ENCODE results near the gene PDZD4.

- no peak for TF ChIP-seq POLR2A (IDR thresholded peaks at IDR 0.05)
- TF ChIP-seq, protein P1, sequence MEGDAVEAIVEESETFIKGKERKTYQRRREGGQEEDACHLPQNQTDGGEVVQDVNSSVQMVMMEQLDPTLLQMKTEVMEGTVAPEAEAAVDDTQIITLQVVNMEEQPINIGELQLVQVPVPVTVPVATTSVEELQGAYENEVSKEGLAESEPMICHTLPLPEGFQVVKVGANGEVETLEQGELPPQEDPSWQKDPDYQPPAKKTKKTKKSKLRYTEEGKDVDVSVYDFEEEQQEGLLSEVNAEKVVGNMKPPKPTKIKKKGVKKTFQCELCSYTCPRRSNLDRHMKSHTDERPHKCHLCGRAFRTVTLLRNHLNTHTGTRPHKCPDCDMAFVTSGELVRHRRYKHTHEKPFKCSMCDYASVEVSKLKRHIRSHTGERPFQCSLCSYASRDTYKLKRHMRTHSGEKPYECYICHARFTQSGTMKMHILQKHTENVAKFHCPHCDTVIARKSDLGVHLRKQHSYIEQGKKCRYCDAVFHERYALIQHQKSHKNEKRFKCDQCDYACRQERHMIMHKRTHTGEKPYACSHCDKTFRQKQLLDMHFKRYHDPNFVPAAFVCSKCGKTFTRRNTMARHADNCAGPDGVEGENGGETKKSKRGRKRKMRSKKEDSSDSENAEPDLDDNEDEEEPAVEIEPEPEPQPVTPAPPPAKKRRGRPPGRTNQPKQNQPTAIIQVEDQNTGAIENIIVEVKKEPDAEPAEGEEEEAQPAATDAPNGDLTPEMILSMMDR (IDR thresholded peaks at IDR 0.05): no peak
Measured at GRCh38 chrX:153820601-153821000, 9.7 kb downstream of the PDZD4 start.
